ENCODE results near the gene ZNF444. TPM values are rescaled to one million over a fixed set of nuclear protein-coding genes. Genes with fewer than 3 reads are reported as not detected.
A peak's percentile ranks its signal among the peaks of the same experiment; 100 is the strongest.
"Not testable (repeated sequence)": the region's sequence is repeated elsewhere in the genome, so short reads cannot be mapped to it uniquely, and the experiment has no call there.

ZNF444 gene
- total RNA-seq, 1 donor from 2014 or later: 33.8 TPM

DNA sequence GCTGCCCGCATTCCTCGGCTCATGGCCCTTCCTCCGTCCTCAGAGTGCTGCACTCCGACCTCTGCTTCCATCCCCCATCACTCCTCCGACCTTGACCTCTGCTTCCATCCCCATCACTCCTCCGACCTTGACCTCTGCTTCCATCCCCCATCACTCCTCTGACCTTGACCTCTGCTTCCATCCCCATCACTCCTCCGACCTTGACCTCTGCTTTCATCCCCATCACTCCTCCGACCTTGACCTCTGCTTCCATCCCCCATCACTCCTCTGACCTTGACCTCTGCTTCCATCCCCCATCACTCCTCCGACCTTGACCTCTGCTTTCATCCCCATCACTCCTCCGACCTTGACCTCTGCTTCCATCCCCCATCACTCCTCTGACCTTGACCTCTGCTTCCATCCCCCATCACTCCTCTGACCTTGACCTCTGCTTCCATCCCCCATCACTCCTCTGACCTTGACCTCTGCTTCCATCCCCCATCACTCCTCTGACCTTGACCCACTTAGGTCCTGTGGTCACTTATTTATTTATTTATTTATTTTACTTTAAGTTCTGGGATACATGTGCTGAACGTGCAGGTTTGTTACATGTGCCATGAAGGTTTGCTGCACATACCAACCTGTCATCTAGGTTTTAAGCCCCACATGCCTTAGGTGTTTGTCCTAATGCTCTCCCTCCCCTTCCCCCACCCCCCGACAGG, 8.0 kb downstream of the ZNF444 start:
- Mint-ChIP-seq H3K36me3 (ENCODE audit: low read depth) (peaks cover 19% of the 10 kb centered on the region), H3K4me1 (ENCODE audit: low read depth) (peaks cover 18% of the 10 kb centered on the region)
- H3K27me3 Mint-ChIP-seq (ENCODE audit: insufficient read depth); intact Hi-C loops (cut with micrococcal nuclease); H3K9me3 Mint-ChIP-seq; DNase-seq (ENCODE audit: low spot score); H3K27ac Mint-ChIP-seq; H3K4me3 Mint-ChIP-seq: not testable (repeated sequence)

DNA sequence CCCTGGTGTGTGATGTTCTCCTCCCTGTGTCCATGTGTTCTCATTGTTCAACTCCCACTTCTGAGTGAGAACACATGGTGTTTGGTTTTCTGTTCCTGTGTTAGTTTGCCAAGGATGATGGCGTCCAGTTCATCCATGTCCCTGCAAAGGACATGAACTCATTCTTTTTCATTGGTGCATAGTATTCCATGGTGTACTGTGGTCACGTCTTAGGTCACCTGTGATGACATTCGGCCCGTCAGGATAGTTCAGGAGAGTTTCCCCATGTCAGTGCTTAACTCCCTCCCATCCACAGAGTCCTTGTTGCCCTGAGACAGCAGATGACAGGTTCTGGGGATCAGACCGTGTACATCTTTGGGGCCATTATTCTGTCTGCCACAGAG, 8.6 kb downstream of the ZNF444 start:
- Mint-ChIP-seq H3K27me3 (ENCODE audit: insufficient read depth) (no peaks in the 10 kb centered on the region), H3K4me1 (ENCODE audit: low read depth) (peaks cover 15% of the 10 kb centered on the region), H3K36me3 (ENCODE audit: low read depth) (peaks cover 19% of the 10 kb centered on the region), H3K9me3 (no peaks in the 10 kb centered on the region), H3K4me3 (no peak overlapping the region), H3K27ac (no peak overlapping the region)
- DNase-seq (ENCODE audit: low spot score): no peak
- intact Hi-C loops (cut with micrococcal nuclease): no loop called here

DNA sequence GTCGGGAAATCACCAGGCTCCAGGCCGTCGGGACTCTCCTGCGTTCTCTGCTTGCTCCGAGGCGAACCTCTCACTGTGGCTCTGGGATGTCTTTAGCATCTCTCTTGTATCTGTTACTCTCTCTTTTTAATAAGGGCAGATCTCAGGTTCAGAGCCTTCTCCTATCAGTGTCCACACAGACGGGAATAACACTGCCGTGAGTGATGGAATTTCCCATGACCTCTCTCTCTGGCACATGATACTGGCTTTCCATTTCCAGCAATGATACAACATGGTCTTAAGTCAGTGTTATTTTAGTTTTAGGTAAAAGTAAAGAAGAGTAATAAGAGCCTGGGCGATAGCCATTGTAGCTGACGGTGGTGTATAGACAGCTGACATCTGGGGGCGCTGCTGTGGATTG, 9.3 kb downstream of the ZNF444 start:
- DNase-seq (ENCODE audit: low spot score): no peak
- Mint-ChIP-seq H3K9me3 (no peaks in the 10 kb centered on the region), H3K36me3 (ENCODE audit: low read depth) (peaks cover 22% of the 10 kb centered on the region), H3K4me1 (ENCODE audit: low read depth) (peaks cover 15% of the 10 kb centered on the region), H3K4me3 (no peak overlapping the region), H3K27me3 (ENCODE audit: insufficient read depth) (no peaks in the 10 kb centered on the region), H3K27ac (no peak overlapping the region)
- intact Hi-C loops (cut with micrococcal nuclease): no loop called here

DNA sequence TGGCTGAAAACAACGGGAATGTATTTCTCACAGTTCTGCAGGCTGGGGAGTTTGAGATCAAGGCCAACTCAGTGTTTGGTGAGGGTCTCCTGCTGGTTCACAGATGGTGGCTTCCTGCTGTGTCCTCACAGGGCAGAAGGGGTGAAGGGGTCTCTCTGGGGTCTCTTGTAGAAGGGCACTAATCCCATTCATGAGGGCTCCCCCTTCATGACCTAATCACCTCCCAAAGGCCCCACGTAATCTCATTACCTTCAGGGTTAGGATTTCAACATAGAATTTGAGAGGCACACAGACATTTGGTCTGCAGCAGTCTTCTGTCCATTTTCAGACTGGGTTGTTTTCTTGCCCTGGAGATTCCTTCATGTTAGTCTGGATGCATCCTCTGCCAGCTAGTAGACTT, 11.6 kb downstream of the ZNF444 start:
- no peaks in the 10 kb centered on the region for H3K9me3 Mint-ChIP-seq
- H3K36me3 Mint-ChIP-seq (ENCODE audit: low read depth): peaks cover 30% of the 10 kb centered on the region
- no peaks in the 10 kb centered on the region for H3K27me3 Mint-ChIP-seq (ENCODE audit: insufficient read depth)
- intact Hi-C loops (cut with micrococcal nuclease): no loop called here
- H3K27ac Mint-ChIP-seq: no peak overlapping the region
- H3K4me3 Mint-ChIP-seq: no peak overlapping the region
- H3K4me1 Mint-ChIP-seq (ENCODE audit: low read depth): peaks cover 15% of the 10 kb centered on the region
- no peak for DNase-seq (ENCODE audit: low spot score)

DNA sequence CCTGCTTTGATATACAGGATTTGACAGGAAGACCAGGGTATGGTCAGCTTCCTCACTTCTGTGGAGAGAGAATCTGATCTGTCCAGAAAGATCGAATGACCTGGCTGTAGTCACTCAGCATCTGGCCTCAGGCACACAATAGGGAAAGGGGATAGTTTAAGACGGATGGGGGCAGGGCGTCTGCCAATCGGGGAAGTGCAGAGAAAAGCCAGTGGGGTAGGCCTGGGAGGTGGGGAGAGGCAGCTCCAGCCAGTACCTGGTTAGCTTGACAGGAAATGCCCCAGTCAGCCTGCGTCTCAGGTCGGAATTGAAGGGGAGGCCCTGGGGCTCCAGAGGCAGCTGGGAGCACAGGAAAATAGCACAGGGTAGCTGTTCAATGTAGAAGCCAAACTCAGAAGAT, 12.4 kb downstream of the ZNF444 start:
- peak overlapping the region; percentile 5 for H3K27ac Mint-ChIP-seq
- intact Hi-C loops (cut with micrococcal nuclease): no loop called here
- H3K27me3 Mint-ChIP-seq (ENCODE audit: insufficient read depth): no peaks in the 10 kb centered on the region
- peaks cover 15% of the 10 kb centered on the region for H3K4me1 Mint-ChIP-seq (ENCODE audit: low read depth)
- no peak for DNase-seq (ENCODE audit: low spot score)
- H3K9me3 Mint-ChIP-seq: no peaks in the 10 kb centered on the region
- no peak overlapping the region for H3K4me3 Mint-ChIP-seq
- H3K36me3 Mint-ChIP-seq (ENCODE audit: low read depth): peaks cover 27% of the 10 kb centered on the region

DNA sequence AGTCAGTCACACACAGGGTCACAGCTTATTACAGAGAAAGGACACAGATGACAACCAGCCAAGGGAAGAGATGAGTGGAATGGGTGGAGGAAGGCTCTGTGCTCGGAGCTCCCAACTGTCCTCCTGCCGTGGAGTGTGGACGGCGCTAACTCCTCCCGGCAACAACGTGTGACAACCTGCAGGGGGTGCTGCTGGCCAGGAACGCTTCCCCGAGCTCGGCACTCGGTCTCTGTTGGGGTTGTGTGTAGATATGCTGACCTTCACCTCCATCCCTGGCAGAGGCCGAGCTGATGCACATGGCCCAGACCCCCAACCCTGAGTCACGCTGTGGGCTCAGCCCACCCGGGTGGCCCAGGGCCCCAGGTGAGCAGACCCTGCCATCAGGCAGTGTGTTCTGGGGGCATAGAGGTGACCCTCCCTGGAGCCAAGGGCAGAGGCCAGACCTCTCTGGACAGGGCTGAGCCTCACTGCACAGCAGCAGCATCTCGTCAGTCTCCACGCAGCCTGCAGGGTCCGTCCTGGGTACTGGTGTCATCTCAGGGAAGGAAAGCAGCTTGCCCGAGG, 14.1 kb downstream of the ZNF444 start:
- peaks cover 19% of the 10 kb centered on the region for H3K4me1 Mint-ChIP-seq (ENCODE audit: low read depth)
- no peaks in the 10 kb centered on the region for H3K27me3 Mint-ChIP-seq (ENCODE audit: insufficient read depth)
- H3K36me3 Mint-ChIP-seq (ENCODE audit: low read depth): peaks cover 29% of the 10 kb centered on the region
- intact Hi-C loops (cut with micrococcal nuclease): no loop called here
- no peaks in the 10 kb centered on the region for H3K9me3 Mint-ChIP-seq
- no peak overlapping the region for H3K4me3 Mint-ChIP-seq
- no peak for DNase-seq (ENCODE audit: low spot score)
- peak overlapping the region; percentile 44 for H3K27ac Mint-ChIP-seq

DNA sequence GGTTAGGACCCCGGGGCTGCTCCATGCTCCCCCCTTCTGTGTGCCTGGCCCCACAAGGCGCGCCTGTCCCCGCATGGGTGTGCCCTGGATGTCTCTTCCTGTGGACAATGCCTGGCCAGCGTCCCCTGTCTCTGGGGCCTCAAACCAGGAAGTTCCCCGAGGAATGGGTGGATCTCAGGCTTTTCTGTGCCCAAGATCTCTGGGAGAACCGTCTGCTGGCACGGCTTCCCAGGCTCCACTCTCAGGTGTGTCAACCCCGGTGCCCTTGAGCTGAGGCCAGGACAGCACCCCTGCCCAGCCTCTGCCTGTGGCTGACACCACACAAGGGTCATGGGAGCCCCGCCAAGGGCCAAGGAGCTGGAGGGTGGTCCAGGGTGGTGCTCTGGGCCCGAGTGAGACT, 15.7 kb downstream of the ZNF444 start:
- Mint-ChIP-seq H3K4me3 (no peak overlapping the region), H3K4me1 (ENCODE audit: low read depth) (peaks cover 17% of the 10 kb centered on the region), H3K27ac (no peak overlapping the region), H3K36me3 (ENCODE audit: low read depth) (peaks cover 26% of the 10 kb centered on the region), H3K9me3 (no peaks in the 10 kb centered on the region), H3K27me3 (ENCODE audit: insufficient read depth) (no peaks in the 10 kb centered on the region)
- intact Hi-C loops (cut with micrococcal nuclease): no loop called here
- no peak for DNase-seq (ENCODE audit: low spot score)

DNA sequence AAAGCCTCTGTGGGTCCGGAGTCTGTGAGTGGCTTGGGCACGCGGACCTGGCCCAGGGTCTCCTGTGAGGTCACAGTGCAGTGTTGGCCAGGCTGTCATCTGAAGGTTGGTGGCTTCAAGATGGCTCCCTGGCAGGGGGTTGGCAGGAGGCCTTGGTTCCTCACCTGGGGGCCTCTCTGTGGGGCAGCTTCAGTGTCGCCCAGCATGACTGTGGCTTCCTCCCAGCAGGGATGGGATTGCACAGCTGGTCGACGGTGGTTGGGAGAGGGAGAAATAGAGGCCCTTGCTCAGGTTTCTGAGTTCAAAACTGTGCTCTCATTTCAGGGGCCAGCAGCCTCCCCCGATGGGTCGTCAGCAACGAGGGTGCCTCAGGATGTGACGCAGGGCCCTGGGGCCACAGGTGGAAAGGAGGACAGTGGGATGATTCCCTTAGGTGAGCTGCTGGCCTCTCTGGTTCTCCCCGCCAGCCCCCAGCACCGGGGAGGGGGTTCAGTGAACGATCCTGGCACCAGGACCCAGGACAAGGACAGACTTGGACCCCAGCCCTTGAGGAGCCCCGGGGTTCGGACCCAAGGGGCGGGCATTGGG, 17.2 kb downstream of the ZNF444 start:
- H3K36me3 Mint-ChIP-seq (ENCODE audit: low read depth): peaks cover 26% of the 10 kb centered on the region
- H3K27me3 Mint-ChIP-seq (ENCODE audit: insufficient read depth): no peaks in the 10 kb centered on the region
- intact Hi-C loops (cut with micrococcal nuclease): no loop called here

DNA sequence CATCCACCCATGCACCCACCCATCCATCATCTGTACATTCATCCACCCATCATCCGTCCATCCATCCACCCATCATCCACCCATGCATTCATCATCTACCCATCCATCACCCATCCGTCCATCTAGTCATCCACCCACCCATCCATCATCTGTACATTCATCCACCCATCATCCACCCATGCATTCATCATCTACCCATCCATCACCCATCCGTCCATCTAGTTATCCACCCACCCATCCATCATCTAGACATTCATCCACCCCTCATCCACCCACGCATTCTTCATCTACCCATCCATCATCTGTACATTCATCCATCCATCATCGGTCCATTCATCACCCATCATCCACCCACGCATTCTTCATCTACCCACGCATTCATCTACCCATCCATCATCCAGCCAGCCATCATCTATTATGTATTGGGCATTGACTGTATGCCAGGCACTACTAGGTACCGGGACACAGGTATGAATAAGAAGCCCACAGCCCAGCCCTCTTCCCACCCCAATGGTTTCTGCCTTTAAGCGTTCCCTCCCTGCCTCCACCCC, 18.0 kb downstream of the ZNF444 start:
- H3K27me3 Mint-ChIP-seq (ENCODE audit: insufficient read depth): no peaks in the 10 kb centered on the region
- peaks cover 7% of the 10 kb centered on the region for H3K4me1 Mint-ChIP-seq (ENCODE audit: low read depth)
- peak overlapping the region; percentile 25 for H3K27ac Mint-ChIP-seq
- no peak overlapping the region for H3K4me3 Mint-ChIP-seq
- H3K36me3 Mint-ChIP-seq (ENCODE audit: low read depth): peaks cover 22% of the 10 kb centered on the region
- DNase-seq (ENCODE audit: low spot score): no peak
- H3K9me3 Mint-ChIP-seq: no peaks in the 10 kb centered on the region
- intact Hi-C loops (cut with micrococcal nuclease): no loop called here

More for the DNA sequence above, 17.2 kb downstream of the ZNF444 start:
- no peak for DNase-seq (ENCODE audit: low spot score)
- Mint-ChIP-seq H3K27ac (no peak overlapping the region), H3K9me3 (no peaks in the 10 kb centered on the region), H3K4me1 (ENCODE audit: low read depth) (peaks cover 15% of the 10 kb centered on the region), H3K4me3 (no peak overlapping the region)

DNA sequence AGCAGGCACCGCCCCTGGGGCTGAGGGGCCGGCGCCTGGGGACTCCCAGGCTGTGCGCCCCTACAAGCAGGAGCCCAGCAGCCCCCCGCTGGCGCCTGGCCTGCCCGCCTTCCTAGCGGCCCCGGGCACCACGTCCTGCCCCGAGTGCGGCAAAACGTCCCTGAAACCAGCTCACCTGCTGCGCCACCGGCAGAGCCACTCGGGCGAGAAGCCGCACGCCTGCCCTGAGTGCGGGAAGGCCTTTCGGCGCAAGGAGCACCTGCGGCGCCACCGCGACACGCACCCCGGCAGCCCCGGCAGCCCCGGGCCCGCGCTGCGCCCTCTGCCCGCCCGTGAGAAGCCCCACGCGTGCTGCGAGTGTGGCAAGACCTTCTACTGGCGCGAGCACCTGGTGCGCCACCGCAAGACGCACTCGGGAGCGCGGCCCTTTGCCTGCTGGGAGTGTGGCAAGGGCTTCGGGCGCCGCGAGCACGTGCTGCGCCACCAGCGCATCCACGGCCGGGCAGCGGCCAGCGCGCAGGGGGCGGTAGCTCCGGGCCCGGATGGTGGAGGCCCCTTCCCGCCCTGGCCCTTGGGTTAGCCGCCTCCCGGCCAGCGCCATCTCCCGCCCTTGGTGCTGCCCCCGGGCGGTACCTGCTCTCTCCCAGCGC, 18.7 kb downstream of the ZNF444 start:
- DNase-seq (ENCODE audit: low spot score): no peak
- Mint-ChIP-seq H3K4me1 (ENCODE audit: low read depth) (peaks cover 7% of the 10 kb centered on the region), H3K4me3 (no peak overlapping the region), H3K27me3 (ENCODE audit: insufficient read depth) (no peaks in the 10 kb centered on the region), H3K27ac (no peak overlapping the region), H3K9me3 (no peaks in the 10 kb centered on the region), H3K36me3 (ENCODE audit: low read depth) (peaks cover 22% of the 10 kb centered on the region)
- intact Hi-C loops (cut with micrococcal nuclease): no loop called here

DNA sequence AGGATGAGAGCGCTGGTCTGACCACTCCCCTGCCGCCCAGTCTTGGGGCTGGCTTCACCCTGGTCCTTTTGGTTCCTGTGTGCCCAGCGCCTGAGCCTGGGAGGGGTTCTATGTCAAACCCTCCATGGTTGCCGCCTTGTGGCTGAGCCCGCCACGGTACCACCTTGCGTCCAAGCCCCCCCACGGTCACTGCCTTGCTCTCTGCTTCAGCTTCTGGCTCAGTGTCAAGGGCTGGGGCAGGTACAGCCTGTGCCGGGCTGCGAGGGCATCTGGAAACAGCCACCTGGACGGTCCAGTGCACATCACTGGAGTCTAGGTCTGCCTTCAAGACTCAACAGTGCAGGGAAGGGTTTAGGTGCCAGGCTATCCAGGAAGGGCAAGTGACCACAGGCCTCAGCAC, 20.4 kb downstream of the ZNF444 start:
- DNase-seq (ENCODE audit: low spot score): no peak
- Mint-ChIP-seq H3K4me1 (ENCODE audit: low read depth) (peaks cover 7% of the 10 kb centered on the region), H3K27me3 (ENCODE audit: insufficient read depth) (no peaks in the 10 kb centered on the region), H3K9me3 (no peaks in the 10 kb centered on the region), H3K4me3 (no peak overlapping the region), H3K27ac (no peak overlapping the region), H3K36me3 (ENCODE audit: low read depth) (peaks cover 11% of the 10 kb centered on the region)
- intact Hi-C loops (cut with micrococcal nuclease): no loop called here

DNA sequence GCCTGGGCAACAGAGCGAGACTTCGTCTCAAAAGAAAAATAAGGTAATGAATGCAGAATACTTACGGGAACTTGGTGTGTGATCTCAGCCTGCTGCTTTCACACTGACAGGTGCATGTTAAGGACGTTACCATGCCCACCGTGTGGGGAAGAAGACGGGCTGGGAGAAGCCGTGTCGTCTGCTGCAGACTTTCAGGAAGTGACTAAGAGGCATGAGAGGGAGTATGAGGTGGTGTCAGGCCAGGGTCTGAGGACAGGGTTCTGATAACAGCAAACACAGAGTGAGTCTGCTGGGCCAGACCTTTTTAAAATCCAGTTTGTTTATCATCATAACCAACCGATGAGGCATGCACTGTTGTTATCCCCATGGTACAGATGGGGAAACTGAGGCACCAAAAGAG, 21.2 kb downstream of the ZNF444 start:
- DNase-seq (ENCODE audit: low spot score): no peak
- H3K27me3 Mint-ChIP-seq (ENCODE audit: insufficient read depth): no peaks in the 10 kb centered on the region
- H3K27ac Mint-ChIP-seq: no peak overlapping the region
- intact Hi-C loops (cut with micrococcal nuclease): no loop called here
- H3K36me3 Mint-ChIP-seq (ENCODE audit: low read depth): peaks cover 11% of the 10 kb centered on the region
- no peaks in the 10 kb centered on the region for H3K9me3 Mint-ChIP-seq
- peaks cover 7% of the 10 kb centered on the region for H3K4me1 Mint-ChIP-seq (ENCODE audit: low read depth)
- H3K4me3 Mint-ChIP-seq: no peak overlapping the region

DNA sequence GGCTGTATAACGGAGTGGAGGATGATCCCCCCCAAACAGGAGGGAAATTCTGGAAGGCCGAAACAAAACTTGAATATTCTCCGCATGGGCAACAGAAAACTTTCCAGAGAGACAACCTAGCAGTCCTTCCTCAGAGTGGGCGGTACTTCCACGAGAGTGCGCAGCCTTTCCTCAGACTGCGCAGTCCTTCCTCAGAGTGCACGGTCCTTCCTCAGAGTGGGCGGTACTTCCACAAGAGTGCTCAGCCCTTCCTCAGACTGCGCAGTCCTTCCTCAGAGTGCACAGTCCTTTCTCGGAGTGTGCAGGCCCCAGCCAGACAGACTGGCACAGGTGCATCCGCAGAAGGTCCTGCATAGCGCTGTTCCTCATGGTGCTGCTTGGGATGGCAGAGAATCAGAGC, 22.0 kb downstream of the ZNF444 start:
- Mint-ChIP-seq H3K9me3 (no peaks in the 10 kb centered on the region), H3K27me3 (ENCODE audit: insufficient read depth) (no peaks in the 10 kb centered on the region), H3K27ac (no peak overlapping the region), H3K36me3 (ENCODE audit: low read depth) (peaks cover 11% of the 10 kb centered on the region), H3K4me3 (no peak overlapping the region), H3K4me1 (ENCODE audit: low read depth) (peaks cover 7% of the 10 kb centered on the region)
- no peak for DNase-seq (ENCODE audit: low spot score)
- intact Hi-C loops (cut with micrococcal nuclease): no loop called here

Data from activated T-helper 1 cell treated with anti-CD3 and anti-CD28 coated beads, Interleukin-12 subunit alpha, Interleukin-12 subunit beta, Interleukin-2, Interleukin-4 antibody, amounts not matched to agents 30 ng/mL and 10 ng/mL and 1 ng/mL, durations not matched to agents 14 hours and 24 hours and 36 hours (primary cell).